HUDEP-2 (cell line): ENCODE data around the gene CHRNB2.

Source experiments
- DNase-seq, 76 experiments: peaks; one replicate each; lab custom pipeline; 2025; ENCODE audit not compliant: unreplicated experiment in 76 of 76; lab: John Stamatoyannopoulos, UW

Gene CHRNB2

GRCh38 chr1:154552036-154552435 lies 15.5 kb upstream of the CHRNB2 start:
- DNase-seq: no peak

DNA sequence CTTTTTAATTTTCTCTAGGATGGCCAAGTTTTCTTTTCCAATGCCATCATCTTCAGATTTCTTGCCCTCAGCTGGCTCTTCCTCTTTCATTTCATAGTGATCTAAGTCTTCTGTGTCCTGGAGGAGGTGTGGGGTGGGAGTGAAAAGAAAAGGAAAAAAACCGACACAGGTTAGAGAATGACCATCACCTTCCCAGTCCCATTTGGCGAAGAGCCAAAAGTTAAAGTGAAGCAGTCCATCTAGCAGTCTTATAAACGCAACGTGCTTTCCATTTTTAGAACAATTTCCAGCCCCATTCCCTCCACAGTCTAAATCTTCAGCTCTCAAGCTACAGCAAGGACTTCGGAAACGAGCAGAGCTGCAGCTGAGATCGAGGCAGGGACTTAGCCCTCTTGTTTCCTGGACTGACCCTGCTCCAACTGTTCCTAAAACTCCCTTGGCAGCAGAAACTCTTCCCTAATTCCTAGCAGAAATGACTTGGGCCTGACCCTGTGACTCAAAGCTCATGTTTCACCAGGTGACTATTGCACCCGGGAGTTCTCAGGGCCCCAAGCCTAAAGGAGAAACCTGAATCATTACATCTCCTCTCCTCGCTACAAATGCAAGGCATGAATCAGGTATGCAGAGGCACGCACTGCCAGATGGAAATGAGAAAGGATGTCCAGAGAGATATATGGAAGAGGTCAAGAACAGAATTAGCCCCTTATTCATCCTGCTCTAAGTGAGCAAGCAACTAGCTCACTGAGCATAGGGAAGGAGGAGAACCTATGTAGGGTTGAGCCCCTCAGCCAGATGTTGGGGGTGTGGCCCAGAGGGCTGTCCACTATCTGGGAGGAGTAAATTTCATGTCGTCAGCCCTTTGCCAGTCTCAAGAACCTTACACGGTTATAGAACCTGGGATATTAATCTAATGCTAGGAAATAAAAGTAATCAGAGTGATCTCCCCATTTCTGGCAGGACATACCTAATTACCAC lies 14.2 kb upstream of the CHRNB2 start:
- peak in 3 of 76 experiments; percentile 3 to 15 (median 13) for DNase-seq

GRCh38 chr1:154556422-154556821 lies 11.2 kb upstream of the CHRNB2 start:
- no peak for DNase-seq

DNA sequence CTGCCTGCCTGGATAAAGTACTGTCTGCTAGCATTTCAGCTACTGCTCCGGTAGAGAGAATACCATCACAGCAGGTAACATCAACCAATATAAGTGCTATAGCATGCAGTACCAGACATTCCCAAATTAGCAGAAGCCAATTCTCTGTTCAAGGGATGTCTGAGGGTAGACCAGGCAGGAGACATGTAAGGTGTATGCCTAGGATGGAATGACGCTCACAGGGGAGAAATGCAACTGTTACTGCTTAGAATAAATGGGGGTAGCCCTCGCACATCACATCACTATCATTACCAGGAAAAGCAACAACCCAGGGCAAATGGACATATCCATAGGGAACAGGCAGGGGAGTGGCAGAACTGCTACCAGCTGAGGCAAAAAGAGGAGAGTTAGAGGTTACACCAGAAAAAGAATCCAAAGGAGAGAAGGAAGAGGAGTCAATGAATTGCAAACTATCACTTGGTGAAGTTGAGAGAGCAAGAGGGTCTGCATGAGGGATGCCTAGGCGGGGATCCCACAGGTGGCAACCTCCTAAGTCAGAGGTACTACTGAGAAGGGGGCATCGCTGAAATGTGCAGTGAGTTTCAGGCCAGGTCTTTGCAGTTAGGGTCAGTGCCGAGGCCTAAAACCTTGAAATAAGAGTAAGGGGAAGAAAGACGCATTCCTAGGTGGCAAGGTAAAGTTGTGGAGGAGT lies 10.2 kb upstream of the CHRNB2 start:
- DNase-seq: no peak

- peak in 2 of 76 experiments; percentile 12 to 13 for DNase-seq
Observed at GRCh38 chr1:154557939-154558719, 9.4 kb upstream of the CHRNB2 start, which contains the start of gene UBE2Q1. Gene UBE2Q1, minus strand, starts transcription at chr1:154558662. Its CDS starts 109 bp downstream, at chr1:154558553.

DNA sequence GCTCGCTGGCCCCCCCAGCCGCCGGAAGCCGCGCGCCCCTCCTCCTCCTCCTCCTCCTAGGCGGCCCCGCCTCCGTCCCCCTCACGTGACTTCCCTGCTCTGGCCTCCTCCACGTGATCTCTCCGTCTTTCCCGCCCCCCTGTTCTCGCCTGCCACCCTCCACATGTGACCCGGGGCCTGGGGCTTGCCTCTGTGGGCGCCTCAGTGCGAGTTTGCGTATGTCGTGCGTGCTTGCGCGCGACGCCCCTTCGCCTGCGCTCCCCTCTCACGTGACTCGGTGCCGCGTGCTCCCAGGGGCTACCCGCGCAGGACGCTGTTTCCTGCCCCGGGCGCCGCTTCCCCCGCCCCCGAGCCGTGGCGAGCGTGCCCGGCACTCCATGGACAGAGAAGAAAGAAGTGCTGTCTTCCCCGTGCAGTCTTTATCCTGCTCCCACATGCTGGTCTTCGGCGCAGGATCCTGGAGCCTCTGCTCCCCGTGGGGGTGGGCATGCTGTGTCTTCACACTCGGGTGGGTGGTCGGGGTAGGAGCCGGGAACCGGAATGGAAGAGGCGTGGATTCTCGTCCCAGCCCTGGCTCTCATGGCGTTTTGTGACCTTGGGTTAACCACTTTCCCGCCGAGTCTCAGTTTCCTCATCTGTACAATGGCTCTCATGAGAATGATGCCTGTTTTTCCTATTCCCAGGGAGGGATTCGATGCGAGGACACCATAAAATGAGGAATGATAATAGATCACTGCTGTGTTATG lies 8.7 kb upstream of the CHRNB2 start:
- DNase-seq: peak; percentile 62 to 99 (median 98)

GRCh38 chr1:154559466-154560044 lies 8.0 kb upstream of the CHRNB2 start:
- peak in 73 of 76 experiments; percentile 17 to 92 (median 77) for DNase-seq

DNA sequence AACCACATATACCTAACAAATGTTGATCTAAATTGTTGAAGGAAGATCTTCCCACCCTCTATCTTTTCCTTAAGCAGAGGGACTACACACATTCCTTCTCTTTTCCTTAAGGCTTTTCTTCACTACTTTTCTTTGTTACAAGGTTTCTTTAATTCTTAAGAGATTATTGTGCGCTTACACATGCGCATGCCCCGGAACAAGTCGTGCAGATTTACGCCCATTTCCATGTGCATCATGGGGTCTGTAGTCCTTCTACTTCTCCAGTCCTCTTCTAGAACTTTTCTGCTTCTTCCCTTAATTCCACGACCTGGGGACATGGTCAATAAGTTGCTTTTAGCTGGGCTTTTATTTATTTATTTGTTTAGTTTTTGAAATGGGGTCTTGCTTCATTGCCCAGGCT lies 1.7 kb upstream of the CHRNB2 start:
- no peak for DNase-seq

GRCh38 chr1:154568157-154568815 lies 708 bp downstream of the CHRNB2 start:
- no peak for DNase-seq

DNA sequence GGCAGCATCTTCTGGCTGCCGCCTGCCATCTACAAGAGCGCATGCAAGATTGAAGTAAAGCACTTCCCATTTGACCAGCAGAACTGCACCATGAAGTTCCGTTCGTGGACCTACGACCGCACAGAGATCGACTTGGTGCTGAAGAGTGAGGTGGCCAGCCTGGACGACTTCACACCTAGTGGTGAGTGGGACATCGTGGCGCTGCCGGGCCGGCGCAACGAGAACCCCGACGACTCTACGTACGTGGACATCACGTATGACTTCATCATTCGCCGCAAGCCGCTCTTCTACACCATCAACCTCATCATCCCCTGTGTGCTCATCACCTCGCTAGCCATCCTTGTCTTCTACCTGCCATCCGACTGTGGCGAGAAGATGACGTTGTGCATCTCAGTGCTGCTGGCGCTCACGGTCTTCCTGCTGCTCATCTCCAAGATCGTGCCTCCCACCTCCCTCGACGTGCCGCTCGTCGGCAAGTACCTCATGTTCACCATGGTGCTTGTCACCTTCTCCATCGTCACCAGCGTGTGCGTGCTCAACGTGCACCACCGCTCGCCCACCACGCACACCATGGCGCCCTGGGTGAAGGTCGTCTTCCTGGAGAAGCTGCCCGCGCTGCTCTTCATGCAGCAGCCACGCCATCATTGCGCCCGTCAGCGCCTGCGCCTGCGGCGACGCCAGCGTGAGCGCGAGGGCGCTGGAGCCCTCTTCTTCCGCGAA lies 3.8 kb downstream of the CHRNB2 start:
- no peak for DNase-seq

GRCh38 chr1:154571964-154572288 lies 4.3 kb downstream of the CHRNB2 start:
- DNase-seq: no peak

DNA sequence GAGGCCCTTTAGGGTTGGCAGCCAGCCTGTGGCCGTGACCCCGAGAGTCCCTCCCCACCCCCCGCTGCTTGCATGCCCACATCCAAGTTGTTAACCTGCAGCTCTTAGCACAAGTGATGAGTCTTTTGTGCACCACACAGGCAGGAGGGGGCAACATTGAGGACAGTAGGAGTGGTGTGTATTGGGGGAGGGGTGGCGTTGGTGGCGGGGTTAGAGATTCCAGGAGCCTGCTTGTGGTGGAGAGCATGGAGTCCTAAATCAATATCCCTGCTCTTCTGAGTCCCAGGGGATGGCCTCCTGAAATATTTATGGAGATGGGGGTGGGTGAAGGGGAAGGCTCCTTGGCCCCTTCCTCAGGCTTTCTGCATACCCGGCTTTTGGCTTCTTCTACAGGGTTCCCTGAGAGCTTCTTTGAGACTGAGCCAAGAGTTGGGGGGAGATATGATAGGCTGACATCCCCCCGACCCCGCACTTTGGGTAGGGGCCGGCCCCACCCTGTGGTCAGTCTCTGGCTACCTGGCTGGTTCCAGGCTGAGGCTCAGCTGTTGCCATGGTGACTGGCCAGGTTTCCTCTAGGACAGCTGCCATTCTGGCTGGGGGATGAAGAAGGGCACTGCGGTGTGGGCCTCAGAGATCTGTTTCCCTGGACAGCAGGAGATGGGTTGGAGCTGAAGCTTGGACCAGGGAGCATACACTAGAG lies 5.0 kb downstream of the CHRNB2 start:
- DNase-seq: no peak

DNA sequence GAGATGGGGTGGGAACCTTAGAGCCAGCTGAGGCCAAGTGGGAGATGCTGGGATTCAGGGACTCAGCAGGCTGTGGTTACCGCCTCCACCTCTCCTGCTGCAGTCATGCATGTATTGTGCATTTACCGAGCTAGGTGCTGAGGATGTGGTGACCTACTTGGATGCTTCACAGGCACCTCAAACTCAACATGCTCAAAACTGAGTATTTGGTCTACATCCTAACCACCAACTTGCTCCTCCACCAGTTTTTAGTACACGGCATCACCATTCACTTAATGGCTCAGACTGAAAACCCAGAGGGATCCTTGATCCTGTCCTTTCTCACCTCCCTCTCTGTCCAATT lies 5.6 kb downstream of the CHRNB2 start:
- DNase-seq: no peak

GRCh38 chr1:154574716-154575115 lies 7.1 kb downstream of the CHRNB2 start:
- peak in 57 of 76 experiments; percentile 5 to 78 (median 36) for DNase-seq

DNA sequence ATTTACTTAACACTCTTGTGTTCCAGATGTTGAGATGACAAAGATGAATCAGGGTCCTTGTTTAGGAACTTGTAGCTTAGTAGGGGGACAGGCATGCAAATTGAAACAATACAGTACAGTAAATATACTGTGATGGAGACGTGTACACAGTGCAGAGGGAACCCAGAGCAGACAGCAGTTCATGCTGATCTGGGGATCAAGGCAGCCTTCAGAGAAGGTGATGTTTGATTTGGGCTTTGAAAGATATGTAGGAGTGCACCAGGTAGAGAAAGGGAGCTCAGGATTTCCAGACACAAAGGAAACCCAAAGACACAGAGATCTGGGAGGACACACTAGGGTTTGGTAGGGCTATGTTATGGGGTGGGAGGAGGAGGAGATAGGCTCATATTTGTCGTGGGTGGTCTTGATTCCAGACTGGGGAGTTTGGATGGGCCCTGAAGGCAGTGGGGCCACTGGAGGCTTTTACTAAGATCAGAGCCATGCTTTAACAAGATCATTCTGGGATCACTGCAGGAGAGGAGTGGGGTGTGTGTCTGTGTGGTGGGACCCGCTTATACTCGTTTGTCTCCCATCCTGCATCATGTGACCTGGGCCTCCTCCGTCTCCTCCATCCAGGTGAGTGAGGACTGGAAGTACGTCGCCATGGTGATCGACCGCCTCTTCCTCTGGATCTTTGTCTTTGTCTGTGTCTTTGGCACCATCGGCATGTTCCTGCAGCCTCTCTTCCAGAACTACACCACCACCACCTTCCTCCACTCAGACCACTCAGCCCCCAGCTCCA lies 7.8 kb downstream of the CHRNB2 start:
- no peak for DNase-seq

DNA sequence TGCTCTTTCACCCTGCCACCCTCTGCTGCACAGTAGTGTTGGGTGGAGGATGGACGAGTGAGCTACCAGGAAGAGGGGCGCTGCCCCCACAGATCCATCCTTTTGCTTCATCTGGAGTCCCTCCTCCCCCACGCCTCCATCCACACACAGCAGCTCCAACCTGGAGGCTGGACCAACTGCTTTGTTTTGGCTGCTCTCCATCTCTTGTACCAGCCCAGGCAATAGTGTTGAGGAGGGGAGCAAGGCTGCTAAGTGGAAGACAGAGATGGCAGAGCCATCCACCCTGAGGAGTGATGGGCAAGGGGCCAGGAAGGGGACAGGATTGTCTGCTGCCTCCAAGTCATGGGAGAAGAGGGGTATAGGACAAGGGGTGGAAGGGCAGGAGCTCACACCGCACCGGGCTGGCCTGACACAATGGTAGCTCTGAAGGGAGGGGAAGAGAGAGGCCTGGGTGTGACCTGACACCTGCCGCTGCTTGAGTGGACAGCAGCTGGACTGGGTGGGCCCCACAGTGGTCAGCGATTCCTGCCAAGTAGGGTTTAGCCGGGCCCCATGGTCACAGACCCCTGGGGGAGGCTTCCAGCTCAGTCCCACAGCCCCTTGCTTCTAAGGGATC lies 8.5 kb downstream of the CHRNB2 start:
- DNase-seq: no peak
